Right ventricle myocardium inferior (tissue), 1 donor: Measurements from ENCODE around the gene ADGRV1. TPM values are rescaled to one million over a fixed set of nuclear protein-coding genes. Genes with fewer than 3 reads are reported as not detected.
"Not testable (repeated sequence)": the region's sequence is repeated elsewhere in the genome, so short reads cannot be mapped to it uniquely, and the experiment has no call there.

Source experiments
- ATAC-seq: fragments of 200-7000 bp; cut with Tn5 transposase; one replicate; pipeline ENCODE4 v1.9.1; 2020; ENCODE audit warnings: mild to moderate bottlenecking, moderate library complexity
- DNase-seq: peaks from one replicate; pipeline ENCODE4 v3.0.0; 2021; ENCODE audit errors: missing footprints
- intact Hi-C: fragments of 100-400 bp; cut with DNase I; formaldehyde crosslinking; loops from one replicate; pipeline ENCODE4 v1.11.0; 2022
- total RNA-seq: library from RNA; stranded (reverse); fragmentation: NEBNext Ultra II Directional; extraction: Animal tissue kit (Norgen Biotek cat#: 25700); gene quantifications from one replicate; pipeline ENCODE4 v1.2.1, GENCODE V29; 2021
- donor health status: DM: no; HTN: yes; CAD: no; lungs with severe emphysema.

The ADGRV1 gene
- total RNA-seq, 1 donor from 2014 or later: not detected

DNA sequence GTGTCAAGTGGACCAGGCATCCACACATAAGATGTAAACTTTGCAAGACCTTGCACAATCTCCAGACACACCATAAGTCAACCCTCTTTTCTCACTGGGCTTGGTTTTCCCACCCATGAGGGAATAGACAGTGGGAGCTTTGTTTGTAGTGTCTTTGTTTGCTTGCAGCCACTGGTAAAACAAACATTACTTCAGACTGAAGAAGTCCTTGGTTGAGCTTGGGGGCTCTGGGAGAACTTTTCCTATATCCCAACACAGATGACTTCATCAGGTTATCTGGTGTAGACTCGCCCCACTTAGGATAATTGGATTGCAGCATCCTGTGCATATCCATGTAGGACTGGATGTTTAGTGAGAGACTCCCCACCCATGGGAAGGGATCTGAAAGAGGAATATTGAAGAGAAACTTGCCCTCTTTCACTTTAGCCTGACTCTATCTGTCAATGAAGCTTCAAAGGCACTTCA, 11.5 kb upstream of the ADGRV1 start:
- DNase-seq: no peak
- no peak for ATAC-seq
- intact Hi-C loops: no loop called here

DNA sequence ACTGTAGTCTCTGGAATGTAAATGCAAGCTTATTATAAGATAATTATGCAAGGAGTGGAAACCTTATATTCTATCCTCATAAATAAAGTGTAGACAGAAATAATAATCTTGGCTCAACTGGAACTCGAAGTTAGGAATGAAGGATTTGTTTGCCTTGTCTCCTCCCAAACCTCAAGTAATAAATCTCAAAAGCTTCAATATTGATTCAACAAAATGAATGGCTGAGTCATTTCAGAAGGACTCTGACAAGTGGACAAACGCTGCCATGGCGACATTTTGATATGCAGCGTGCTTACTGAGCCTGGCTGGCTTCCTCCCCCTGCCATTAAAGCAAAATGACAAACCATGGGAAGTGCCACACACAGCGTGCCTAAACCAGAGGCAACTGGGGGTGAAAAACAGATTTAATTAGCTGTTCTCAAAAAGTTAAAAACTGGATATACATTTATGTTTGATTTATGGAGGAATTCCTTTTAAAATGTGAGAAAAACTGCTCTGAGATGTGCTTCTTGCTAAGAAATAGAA, 10.5 kb upstream of the ADGRV1 start:
- ATAC-seq (no peak), DNase-seq (no peak)
- intact Hi-C loops: no loop called here

DNA sequence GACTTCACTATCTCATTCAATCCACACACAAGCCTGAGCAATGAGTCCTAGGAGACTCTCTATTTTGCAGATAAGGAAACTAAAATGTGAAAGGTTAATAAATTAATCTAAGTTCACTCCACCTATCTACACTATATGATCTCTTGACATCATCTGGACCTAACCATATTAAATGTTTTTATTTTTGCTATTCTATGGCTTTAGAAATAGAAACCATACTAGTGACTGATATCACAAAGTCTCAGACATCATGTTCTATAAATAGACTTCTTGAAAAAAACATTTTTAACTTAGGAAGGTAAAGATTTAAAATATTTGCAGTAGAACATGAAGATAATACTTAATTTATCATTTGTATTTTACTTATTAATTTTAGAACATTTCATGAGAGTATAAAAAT, 9.4 kb upstream of the ADGRV1 start:
- ATAC-seq: no peak
- no peak for DNase-seq
- intact Hi-C loops: no loop called here

DNA sequence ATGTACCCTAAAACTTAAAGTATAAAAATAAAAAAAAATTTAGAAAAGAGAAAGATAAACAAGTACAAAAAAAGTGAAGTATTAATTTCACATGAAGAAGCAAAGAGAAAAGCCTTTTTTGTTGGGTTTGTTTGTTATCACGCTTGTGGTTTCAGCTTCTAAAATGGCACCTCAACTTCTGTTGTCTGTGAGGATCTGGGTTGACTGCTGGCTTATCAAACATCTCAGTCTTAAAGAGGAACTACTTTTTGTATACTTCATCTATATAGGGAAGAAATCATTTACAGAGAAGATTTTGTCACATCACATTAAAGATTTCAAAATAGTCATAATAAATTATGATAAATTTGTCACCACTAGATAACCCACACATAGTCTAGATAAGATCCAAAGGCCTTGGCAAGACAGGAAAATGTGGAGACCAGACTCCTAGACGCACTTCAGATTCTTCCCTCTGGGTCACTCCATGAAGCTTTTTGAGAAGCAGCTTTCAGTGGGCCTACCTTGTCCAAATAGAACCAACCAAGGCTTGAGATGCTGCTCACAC, 8.8 kb upstream of the ADGRV1 start:
- DNase-seq: no peak
- intact Hi-C loops: no loop called here
- no peak for ATAC-seq

DNA sequence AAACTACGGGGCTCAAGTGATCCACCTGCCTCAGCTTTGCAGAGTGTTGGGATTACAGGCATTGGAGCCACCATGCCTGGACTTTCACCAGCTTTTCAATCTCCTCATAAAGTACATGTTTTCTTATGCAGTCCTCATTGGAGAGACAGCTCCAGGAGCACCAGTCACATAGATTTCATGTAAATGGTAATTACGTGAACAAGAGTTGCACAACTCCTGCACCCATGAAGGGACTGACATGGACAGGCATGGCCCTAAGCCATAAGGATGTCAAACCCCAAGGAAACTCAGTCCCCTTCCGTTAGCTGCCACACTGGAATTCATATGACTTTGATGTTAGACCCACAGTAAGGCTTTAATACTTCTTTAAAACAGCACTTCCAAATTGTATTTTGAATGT, 7.6 kb upstream of the ADGRV1 start:
- ATAC-seq (no peak), DNase-seq (no peak)
- intact Hi-C loops: no loop called here

DNA sequence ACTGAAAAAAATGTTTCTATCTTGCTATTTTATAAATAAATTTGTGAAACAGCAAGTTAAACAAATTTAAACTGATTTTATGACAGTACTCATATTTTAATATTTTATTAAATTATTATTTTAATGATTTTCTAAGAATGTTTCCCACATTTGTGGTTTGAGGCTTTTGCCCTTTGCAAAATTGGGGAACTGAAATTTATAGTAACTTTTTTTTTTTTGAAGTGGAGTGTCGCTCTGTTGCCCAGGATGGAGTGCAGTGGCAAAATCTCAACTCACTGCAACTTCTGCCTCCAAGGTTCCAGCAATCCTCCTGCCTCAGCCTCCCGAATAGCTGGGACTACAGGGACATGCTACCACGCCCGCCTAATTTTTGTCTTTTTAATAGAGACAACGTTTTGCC, 7.2 kb upstream of the ADGRV1 start:
- intact Hi-C loops: no loop called here
- DNase-seq: no peak
- ATAC-seq: no peak

DNA sequence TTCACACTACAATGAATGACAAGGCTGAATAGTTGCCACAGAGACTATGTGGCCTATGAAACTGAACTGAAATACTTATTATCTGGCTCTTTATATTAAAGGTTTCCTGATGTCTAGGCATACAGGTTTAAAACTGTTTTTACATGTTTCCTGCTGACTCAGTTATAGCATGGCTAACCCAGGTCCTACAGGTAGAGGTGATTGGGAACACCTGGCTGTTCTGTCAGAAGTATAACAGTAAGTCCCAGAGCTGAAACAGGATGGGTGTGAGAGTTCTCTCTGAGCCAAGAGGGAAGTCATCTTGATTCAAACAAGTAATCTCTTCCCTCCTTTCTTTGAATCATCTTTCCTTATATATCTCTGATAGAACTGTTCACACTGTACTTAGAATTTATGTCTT, 4.9 kb upstream of the ADGRV1 start:
- DNase-seq (no peak), ATAC-seq (no peak)
- intact Hi-C loops: no loop called here

DNA sequence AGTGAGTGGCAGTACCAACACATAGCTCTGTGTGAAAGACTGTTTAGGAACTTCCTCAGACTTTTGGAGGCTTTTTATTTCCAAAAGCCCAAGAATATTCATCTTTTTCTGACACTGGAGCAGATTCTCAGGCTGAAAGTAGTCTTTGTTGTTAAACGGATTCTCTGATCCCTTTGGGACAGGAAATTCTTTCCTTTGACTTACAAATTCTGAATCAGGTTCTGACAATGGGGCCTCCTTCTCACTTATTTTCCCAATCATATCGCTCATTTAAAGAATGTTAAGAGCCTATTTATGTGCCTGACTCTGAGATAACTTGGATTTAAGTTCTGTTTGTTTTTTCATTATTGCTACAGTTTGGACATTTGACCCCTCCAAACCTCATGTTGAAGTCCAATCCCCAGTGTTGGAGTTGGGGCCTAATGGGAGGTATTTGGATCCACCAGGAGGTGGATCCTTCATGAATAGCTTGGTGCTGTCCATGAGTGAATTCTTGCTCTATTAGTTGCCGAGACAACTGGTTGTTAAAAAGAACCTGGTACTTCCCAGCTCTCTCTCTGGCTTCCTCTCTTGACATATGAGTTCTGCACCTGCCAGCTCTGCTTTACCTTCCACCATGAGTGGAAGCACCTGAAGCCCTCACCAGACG, 4.1 kb upstream of the ADGRV1 start:
- ATAC-seq (no peak), DNase-seq (no peak)
- intact Hi-C loops: no loop called here

DNA sequence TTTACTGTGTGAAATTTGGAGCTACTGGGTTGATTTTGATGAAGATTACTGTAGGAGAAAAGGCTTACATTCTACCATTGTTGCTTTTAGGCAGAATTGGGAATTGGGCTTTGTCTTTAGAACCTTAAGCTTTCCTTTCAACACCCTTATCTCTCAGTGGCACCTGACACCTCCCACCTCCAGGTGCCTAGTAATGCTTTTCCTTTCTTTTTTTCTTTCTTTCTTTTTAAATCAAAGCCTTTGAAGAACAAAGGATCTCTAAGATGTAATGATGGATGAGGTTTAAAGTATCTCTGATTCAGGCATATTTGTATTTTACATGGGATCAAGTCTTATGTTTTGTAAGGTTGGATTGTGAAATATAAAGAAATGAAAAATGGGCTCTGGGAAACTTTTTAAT, 2.9 kb upstream of the ADGRV1 start:
- no peak for DNase-seq
- intact Hi-C loops: no loop called here
- no peak for ATAC-seq

DNA sequence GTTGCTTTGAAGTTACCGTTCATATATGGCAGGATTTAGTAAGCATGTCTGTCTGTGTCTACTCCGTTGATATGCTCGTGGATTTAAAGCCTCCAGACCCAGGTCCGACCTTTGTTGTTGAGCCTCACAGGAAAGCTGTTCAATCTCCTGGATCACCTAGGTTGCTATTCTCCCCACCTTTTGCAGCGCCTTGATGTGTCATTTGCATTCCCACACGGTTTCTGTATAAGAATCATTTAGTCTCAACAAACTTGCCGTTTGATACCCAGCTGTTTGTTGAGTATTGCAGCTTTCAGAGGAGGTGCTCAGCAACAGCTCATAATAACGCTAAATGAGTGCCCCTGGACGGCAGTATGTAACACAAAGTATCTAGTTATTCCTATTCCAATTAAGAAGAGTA, 1.2 kb upstream of the ADGRV1 start:
- DNase-seq (no peak), ATAC-seq (no peak)
- intact Hi-C loops: no loop called here

DNA sequence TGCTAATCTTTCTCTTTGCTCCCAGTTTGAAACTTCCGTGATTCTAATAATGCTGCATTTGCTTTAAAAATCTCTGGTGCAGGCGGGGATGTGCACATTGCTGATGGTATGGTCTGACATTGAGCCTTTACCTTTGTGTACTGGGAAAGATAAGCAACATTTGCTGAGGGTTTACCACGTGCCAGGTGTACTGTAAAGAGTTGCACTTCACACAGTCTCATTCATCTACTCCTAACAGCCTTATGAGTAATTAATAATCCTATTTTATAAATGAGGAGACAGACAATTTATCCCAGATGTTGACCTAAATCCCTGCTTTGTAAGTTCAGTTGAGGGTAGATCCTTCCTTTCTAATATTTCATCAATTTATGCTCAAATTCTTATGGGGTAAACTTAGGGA, 726 bp upstream of the ADGRV1 start:
- intact Hi-C loops: no loop called here
- no peak for ATAC-seq
- DNase-seq: no peak

DNA sequence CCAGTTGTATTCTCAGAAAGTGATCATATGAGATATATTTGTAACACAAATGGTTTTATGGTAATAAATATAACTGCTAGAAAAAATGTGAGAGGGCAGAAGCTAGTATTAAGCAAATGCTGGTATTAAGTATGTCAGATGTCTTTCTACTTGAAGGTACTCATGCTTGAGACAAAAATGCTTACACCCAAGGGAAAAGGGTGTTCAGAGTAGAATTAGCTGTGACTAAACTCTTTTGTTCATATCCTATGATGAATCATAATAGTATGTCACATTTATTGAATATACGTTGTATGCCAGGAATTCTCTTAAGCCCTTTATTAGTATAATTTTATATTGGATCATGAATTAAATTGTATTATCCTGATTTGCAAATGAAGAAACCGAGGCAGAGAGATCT, 2.2 kb downstream of the ADGRV1 start:
- no peak for ATAC-seq
- intact Hi-C loops: no loop called here
- no peak for DNase-seq

DNA sequence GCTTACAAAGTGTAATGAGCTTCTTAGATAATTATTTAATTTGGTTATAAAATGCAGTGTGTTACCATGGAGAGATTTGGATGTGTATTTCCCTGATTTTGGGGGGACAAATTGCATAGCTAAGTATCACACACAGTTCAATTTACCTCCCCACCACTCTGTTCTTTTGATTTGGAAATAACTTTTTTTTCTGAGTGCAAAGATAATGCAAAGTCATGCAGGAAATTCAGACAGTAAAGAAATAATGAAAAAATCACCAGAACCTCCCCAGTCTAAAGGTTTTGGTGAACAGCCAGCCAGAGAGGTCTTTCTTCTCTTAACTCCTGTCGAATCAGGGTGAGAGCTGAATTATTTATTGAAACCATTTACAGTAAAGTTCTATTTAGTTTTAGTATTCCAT, 3.2 kb downstream of the ADGRV1 start:
- DNase-seq: no peak
- ATAC-seq: no peak
- intact Hi-C loops: no loop called here

DNA sequence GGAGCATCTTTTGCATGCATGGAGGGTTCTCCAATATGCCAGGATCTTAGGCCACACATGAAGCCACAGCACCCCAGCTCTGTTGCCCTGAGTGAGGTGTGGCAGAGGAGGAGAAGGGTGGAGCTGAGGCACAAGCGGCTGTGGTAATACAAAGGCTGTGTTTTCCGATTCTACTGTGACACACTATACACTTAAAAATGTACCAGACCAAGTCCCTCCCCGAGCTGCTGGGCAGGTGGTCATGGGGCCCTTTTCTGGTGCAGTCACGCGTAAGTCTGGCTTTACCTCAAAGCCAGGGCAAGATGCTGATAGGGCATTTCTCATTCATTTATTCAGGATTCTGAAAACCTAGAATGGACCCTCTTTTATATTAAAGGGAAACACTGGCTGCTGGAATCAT, 3.7 kb downstream of the ADGRV1 start:
- intact Hi-C loops: no loop called here
- DNase-seq: no peak
- no peak for ATAC-seq

DNA sequence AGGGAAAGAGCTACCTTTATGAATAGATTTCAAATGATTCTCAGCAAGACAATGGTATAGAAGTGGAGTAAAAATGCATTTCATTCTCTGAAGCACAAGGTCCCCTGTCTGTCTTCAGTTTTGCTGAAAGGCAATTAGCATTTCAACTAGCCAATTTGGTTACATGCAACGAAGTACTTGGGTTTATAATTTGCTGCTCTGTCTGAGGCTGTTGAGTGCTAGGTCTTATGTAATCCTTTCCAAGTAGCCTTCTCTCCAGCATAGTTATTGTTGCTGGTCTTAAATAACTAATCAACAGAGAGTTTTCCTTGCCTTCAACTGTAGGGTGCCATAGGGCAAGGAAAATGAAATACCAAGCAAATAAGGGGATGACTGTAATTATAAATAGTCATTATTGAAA, 4.5 kb downstream of the ADGRV1 start:
- intact Hi-C loops: no loop called here
- no peak for DNase-seq
- ATAC-seq: no peak

DNA sequence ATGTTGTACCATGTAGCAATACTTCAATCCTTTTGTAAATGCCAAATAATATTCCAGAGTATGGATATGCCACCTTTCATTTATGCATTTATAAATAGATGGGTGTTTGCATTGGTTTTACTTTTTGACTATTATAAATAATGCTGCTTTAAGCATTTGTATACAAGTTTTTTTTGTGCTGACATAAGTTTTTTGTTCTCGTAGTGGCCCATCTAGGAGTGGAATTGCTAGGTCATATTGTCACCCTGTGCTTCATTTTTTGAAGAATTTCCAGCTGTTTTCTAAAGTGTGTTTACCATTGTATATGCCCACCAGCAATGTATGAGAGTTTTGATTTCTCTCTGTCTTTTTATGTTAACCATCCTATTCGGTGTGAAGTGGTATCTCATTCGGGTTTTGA, 6.9 kb downstream of the ADGRV1 start:
- DNase-seq: no peak
- no peak for ATAC-seq
- intact Hi-C loops: no loop called here

DNA sequence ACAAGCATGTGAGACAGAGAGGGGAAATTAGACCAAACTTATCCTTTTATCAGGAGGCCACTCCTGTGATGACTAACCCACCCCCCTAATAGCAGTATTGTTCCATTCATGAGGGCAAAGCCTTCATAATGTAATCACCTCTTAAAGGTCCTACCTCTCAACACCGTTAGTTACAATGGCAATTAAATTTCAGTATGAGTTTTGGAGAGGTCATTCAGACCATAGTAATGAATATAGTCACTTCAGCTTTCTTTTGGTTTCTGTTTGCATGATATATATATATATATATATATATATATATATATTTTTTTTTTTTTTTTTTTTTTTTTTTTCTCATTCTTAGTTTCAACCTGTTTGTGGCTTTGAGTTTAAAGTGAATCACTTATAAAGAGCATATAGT, 10.5 kb downstream of the ADGRV1 start:
- no peak for ATAC-seq
- intact Hi-C loops: no loop called here
- no peak for DNase-seq

DNA sequence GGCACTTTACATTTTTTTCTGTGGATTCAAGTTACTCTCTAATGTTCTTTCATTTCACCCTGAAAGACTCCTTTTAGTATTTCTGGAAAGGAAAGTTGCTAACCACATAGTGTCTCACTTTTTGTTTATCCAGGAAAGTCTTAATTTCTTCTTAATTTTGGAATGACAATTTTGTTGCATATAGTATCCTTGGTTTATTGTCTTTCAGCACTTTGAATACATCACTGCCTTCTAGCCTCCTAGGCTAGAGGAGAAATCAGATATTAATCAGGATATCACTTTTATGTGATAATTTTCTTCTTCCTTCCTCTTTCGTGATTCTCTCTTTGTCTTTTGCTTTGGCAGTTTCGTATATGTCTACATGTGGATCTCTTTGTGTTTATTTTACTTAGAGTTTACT, 11.4 kb downstream of the ADGRV1 start:
- DNase-seq: no peak
- ATAC-seq: no peak
- intact Hi-C loops: no loop called here

DNA sequence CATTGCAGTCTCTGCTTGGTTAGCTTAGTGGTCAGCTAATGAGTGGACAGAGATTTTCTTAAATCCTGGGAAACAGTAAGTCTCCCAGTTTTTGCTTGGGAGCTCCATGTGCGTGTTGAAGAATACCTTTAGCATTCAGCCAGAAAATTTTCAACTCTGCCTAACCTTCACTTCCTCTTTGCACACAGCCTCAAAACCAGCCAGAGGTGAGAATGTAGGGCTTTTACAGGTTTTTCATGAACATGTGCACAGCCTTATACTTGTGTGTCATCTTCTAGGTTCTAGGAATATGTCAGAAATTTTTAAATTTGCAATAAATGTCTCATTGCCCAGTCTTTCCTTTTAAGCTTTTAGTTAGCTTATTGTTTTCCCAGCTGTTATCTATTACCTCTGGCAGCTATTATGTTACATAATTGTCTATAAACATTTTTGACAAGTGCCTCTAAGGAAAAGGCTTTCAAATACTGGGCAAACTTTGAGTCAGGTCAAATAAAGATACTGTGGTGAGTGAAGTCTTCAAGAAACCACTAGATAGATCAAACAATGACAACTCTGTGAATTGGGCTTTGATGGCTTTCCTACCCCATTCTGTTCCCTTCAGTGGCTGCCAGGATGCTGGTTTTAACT, 12.7 kb downstream of the ADGRV1 start:
- intact Hi-C loops: no loop called here
- DNase-seq: no peak
- no peak for ATAC-seq

DNA sequence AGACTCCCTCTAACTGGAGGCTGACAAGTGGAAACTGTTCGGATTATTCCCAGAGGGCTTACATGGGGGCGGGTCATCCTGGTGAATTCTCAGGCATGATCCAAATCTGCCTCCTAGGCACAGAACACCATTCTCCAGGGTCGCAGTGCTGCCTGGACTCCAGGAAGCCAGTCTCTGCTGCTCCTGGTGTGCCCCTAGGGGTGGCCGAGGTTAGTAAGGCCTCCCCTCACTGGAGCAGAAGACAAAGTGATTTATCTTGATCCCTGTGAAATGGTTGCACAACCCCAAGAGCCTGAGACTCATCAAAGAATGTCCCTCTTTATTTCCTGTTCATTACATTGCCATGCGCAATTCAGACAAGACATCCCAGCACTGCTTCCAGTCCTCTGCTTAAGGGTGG, 17.1 kb downstream of the ADGRV1 start:
- intact Hi-C loops: no loop called here
- no peak for DNase-seq
- ATAC-seq: no peak

DNA sequence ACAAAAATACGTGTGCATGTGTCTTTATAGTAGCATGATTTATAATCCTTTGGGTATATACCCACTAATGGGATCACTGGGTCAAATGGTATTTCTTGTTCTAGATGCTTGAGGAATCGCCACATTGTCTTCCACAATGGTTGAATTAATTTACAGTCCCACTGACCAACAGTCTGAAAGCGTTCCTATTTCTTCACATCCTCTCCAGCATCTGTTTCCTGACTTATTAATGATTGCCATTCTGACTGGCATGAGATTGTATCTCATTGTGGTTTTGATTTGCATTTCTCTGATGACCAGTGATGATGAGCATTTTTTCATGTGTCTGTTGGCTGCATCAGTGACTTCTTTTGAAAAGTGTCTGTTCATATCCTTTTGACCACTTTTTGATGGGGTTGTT, 18.0 kb downstream of the ADGRV1 start:
- intact Hi-C loops, ATAC-seq, DNase-seq: not testable (repeated sequence)
